HPDE6-E6E7 (cell line): ENCODE results near the gene CREB5.
A peak's percentile ranks its signal among the peaks of the same experiment; 100 is the strongest.

Source experiments
- DNase-seq: peaks from one replicate; pipeline ENCODE4 v3.0.0; 2011; ENCODE audit warnings: missing footprints; ENCODE audit errors: extremely low spot score

The CREB5 gene

DNA sequence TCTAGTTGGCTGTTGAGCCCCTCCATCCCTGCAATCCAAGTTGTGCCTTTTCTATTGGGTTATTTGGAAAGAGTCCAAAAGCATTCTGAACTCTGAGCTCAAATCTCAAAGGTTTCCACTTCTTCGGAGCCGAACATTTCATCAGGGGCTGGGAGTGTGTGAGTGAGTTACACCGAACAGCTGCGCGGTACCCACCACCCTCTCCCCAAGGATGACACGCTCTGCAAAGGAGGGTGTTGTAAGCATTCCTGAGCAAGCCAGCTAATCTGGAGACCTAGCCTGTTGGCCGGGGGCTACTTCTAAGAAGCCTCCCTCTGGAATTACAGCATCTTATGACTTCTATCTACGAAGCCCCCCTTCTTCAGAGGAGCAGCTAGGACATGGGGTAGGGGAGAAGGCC is 270.5 kb downstream of the CREB5 start:
- DNase-seq = no peak

- DNase-seq = no peak
Measured at GRCh38 chr7:28684650-28685241, 272.4 kb downstream of the CREB5 start.

DNA sequence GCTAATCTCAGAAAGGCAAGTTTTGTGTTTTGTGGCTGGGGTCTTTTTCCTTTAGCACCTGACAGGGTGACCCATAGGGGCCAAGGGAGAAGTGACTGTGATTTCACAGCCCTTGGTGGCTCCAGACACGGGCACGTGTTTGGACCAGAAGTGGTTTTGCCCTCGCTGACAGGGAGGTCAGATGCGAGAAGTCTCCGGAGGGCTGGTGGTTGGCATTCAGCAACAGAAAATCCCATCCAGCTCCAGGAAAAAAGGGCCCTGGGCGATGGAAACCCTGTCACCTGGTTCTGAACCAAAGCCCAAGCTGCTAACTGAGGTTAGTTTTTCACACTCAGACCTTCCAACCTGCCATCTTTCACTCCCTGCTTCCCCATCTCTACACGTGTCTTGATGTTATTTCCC is 272.9 kb downstream of the CREB5 start:
- DNase-seq = no peak

DNA sequence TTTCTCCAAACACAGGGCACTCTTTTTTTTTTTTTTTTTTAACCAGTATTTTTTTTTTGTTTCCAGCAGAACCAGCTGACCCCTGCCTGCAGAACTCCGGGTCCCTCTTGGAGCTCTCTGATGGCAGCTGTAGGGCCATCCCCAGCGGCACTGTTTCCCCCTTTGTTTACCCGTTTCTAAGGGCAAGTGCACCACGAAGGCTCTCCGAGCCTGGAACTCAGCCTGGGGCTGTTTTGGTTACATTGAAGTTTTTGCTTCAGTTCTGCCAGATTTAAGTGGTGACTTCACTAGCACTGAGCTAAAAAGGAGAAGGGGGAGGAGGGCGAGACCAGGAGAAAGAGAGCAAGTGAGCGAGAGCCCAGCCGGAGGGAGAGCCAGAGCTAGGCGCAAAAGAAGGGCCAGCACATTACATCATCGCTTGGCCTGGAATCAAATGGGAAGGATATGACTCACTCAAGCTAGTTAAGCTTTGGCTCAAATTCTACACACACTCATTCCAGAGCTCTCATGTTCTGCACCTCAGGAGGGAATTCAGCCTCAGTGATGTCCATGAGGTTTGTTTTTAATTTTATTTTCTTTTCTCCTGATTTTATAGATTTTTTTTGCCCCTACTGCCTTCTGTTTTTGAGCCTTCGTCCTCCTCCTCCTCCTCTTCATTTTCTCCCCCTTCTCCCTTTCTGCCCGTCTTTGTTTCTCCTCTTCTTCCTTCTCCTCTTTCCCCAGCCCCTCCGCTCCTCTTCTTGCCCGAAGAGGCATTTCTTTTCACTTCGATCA is 273.5 kb downstream of the CREB5 start:
- peak; percentile 84 for DNase-seq

GRCh38 chr7:28686418-28686800 is 274.1 kb downstream of the CREB5 start:
- no peak for DNase-seq

DNA sequence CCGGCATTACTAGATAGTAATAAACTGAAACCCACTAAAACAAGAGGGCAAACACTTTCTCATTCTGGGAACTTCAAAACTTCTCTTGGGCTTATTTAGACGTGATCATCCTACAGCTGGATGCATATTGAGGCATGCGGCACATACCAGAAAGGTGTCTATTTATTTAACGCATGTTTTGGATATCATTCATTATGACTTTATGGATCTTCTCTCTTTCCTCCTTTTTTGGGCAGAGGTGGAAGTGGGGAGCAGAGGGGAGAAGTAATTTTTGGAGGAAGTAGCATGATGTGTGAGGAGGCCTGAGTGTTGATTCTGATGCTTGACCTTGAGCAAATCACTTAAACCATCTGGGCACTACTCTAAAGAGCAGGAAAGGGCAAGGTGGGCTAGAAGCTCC is 275.2 kb downstream of the CREB5 start:
- DNase-seq = no peak

DNA sequence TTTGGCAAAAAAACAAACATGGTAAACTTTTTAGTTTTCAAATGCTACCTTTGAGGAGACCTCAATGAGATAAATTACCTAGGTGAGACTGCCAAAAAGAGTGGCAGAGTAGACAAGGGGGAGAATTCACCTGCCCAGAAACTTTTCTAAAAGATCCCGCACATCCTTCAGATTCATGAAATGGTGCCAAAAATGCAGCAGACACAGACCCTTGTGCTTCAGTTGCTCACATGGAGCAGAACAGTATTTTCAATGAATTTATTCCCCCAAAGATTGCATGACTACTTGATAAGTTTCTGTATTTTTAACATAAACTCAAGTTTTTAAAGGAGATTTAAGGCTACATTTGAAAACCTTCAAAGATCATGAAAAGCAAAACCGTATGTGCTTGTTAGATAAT is 275.9 kb downstream of the CREB5 start:
- DNase-seq = no peak

DNA sequence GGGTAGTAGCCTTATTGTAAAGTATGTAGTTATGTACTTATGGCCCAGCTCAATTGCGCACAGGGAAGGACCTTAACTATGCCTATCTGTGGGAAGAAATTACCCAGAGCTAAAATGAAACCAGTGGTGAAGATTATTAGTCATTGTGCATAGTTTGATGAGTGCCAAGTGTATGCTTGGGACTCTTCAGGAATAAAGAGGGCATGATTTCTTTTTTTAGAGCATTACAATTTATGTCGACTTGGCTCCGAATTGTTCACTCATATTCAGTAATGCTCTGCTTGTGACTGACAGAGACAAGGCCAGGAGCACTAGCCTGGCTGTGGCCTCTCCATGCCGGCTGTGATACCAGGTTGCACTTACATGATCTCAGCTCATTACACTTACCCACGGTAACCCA is 276.3 kb downstream of the CREB5 start:
- no peak for DNase-seq

GRCh38 chr7:28695300-28696295 is 283.3 kb downstream of the CREB5 start:
- DNase-seq = no peak

- DNase-seq = no peak
Measured at GRCh38 chr7:28697913-28698563, 285.7 kb downstream of the CREB5 start.

DNA sequence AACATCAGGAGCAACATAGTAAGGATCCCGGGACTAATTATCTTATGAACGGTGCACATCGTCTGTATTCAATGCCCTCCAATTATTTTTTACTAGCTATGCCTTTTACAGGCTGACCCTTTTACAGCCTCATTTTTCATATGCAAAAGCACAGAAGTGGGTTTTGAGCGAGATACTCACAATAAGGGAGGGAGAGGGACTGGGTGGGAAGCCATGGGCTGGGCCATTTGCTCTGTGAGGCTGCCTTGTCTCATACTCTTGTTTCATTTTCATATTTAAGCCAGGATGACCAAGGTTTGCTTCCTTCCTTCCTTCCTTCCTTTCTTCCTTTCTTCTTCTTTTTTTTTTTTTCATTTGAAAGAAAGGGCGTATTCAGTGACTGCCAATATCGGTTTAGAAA is 286.5 kb downstream of the CREB5 start:
- DNase-seq = no peak

- DNase-seq = no peak
Measured at GRCh38 chr7:28700096-28700495, 287.8 kb downstream of the CREB5 start.

GRCh38 chr7:28700790-28701203 is 288.5 kb downstream of the CREB5 start:
- no peak for DNase-seq

- no peak for DNase-seq
Measured at GRCh38 chr7:28701731-28702130, 289.4 kb downstream of the CREB5 start.

DNA sequence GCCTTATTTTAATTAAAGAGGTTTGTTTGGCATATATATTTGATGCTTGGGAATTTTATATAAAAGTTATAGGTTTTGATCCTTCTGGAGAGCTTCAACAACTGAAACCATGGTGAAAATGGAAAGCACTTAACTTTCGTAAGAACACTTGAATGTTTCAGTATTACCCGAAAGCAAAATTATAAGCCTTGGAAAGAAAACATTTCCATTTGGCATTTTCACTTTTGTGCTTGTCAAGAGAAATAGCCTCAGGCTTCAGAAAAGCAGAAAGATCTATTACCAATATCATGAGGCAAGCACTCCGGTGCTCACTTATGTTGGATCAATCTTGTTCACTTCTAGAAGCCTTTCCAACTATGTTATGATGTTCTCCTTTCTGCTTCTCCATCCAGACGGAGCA is 289.9 kb downstream of the CREB5 start:
- DNase-seq = no peak

DNA sequence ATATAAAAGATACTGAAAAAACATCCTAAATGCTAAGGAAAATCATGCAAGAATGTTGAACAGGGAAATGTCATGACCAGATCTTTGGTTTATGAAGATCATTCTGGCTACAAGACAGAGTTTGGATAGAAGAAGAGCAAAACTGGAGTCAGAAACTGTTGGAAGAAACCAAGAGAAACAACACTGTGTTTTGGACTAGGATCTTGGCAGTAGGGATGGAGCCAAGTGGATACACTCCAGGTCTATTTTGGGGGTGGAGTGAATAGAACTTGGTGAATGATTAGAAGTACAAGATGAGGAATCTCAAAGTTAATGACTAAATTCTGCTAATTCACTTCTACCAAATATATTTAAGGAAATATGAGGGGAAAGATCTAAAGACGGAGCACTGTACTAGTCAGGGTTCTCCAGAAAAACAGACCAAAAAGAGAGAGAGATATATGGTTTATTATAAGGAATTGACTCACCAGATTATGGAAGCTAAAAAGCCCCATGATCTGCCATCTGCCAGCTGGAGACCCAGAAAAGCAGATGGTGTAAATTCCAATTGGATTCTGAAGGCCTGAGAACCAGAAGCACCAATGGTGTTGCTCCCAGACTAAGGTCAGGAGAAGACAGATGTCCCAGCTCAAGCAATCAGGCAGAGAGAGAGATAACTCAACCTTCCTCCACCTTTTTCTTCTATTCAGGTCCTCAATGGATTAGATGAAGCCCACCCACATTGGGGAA is 290.9 kb downstream of the CREB5 start:
- DNase-seq = no peak

DNA sequence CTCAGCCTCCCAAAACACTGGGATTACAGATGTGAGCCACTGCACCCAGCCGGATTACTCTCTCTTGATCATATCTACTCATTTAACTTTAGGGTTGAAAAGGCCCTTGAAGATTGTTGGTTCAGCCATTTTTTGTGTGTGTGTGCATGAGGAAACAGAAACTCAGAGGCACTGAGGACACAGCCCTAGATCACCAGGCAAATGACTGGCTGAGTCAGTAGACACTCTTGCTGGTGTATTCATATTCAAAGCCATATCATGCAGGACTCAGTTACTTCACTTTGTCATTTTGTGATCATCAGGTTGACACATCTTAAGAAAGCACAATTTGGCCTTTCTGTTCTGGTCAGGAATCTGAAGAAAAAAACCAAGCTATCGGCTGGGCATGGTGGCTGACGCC is 292.4 kb downstream of the CREB5 start:
- no peak for DNase-seq

DNA sequence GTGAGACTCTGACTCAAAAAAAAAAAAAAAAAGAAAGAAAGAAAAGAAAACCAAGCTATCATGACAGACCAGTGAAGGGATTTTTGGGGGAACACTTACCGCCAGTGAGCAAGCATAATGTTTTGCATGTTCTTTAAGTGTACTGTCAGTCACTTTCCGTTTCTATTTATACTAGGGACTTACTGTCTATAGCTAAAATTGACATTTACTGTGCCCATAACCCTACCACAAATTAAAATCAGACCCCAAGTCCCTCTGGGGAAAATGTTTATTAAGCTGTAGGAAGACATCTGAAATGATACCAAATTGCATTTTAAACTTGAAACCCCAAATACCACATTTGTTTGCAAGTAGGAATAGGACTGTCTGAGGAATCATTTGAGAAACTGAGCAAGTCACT is 293.0 kb downstream of the CREB5 start:
- no peak for DNase-seq

GRCh38 chr7:28706584-28706983 is 294.3 kb downstream of the CREB5 start:
- no peak for DNase-seq

DNA sequence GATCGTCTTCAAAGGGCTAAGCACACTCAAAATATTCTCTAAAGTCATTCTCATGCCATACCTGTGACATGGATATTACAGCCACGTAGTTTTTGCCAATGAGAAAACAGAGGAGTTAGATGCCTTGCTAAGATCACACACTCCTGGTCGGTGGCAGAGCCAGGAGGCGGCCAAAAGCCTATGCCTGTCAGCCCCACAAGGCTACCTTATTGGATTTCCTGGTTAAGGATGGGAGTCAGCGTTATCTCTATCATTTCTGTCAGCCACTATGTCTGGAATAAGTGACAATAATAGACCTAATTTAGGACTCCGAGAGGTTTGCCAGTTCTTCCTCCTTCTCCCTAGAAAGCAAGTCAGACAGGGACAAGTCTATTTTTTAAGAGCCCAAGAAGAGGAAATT is 295.0 kb downstream of the CREB5 start:
- DNase-seq = no peak
